IgD-negative memory B cell (primary cell): ENCODE data around the gene C22orf23. TPM values are rescaled to one million over a fixed set of nuclear protein-coding genes. Genes with fewer than 3 reads are reported as not detected.

Experiments used
- H3K27ac Mint-ChIP-seq, 3 donors: one replicate each; pipeline ENCODE4 v1.8.0; 2020 to 2022; ENCODE audit warnings: mild to moderate bottlenecking in 3 of 3, mixed read lengths in 3 of 3, moderate library complexity in 1 of 3
- H3K27me3 Mint-ChIP-seq: one replicate; pipeline ENCODE4 v1.8.0; 2021; ENCODE audit warnings: mixed read lengths
- H3K36me3 Mint-ChIP-seq: one replicate; pipeline ENCODE4 v1.8.0; 2020; ENCODE audit warnings: mild to moderate bottlenecking, mixed read lengths
- H3K4me1 Mint-ChIP-seq, 3 donors: one replicate each; pipeline ENCODE4 v1.8.0; 2020 to 2022; ENCODE audit warnings: mixed read lengths in 3 of 3, mild to moderate bottlenecking in 1 of 3
- H3K4me3 Mint-ChIP-seq, 4 donors: one replicate each; pipeline ENCODE4 v1.8.0; 2020 to 2022; ENCODE audit warnings: mild to moderate bottlenecking in 4 of 4, mixed read lengths in 4 of 4, moderate library complexity in 3 of 4
- H3K9me3 Mint-ChIP-seq, 3 donors: one replicate each; pipeline ENCODE4 v1.8.0; 2020 to 2021; ENCODE audit warnings: mixed read lengths in 3 of 3, mild to moderate bottlenecking in 1 of 3
- polyA plus RNA-seq: library from polyadenylated mRNA; unstranded; fragments of 300-500 nt; fragmentation: Illumina TruSeq; gene quantifications from one replicate; pipeline ENCODE4 v1.2.3, GENCODE V29; 2021

Gene C22orf23
- polyA plus RNA-seq, 1 donor from 2014 or later, result not detected

- no peaks in the 10 kb centered on the region for H3K9me3 Mint-ChIP-seq
- peaks cover 10 to 14% (median 10%) of the 10 kb centered on the region in 3 donors for H3K4me1 Mint-ChIP-seq
- peak overlapping the region in 2 of 3 donors; percentile 87 to 95 for H3K27ac Mint-ChIP-seq
- H3K27me3 Mint-ChIP-seq, result no peaks in the 10 kb centered on the region
- peak overlapping the region in 1 of 4 donors; percentile 77 for H3K4me3 Mint-ChIP-seq
- no peaks in the 10 kb centered on the region for H3K36me3 Mint-ChIP-seq
Observed at GRCh38 chr22:37893583-37893983, 59.8 kb downstream of the C22orf23 start.

Other genes starting within 250 kb of the C22orf23 start
- 0.51 TPM for gene GCAT, start 145.7 kb downstream of the C22orf23 start, polyA plus RNA-seq
- not detected for gene GALR3, start 130.2 kb downstream of the C22orf23 start, polyA plus RNA-seq
- 11.3 TPM for gene ANKRD54, start 109.3 kb downstream of the C22orf23 start, polyA plus RNA-seq
- 344 TPM for gene EIF3L, start 104.2 kb downstream of the C22orf23 start, polyA plus RNA-seq
- gene MICALL1, start 47.3 kb downstream of the C22orf23 start, polyA plus RNA-seq, result 4.7 TPM
- 133 TPM for gene POLR2F, start 98 bp upstream of the C22orf23 start, polyA plus RNA-seq
- gene SOX10, start 31.0 kb upstream of the C22orf23 start, polyA plus RNA-seq, result not detected
- 6.5 TPM for gene PICK1, start 103.8 kb upstream of the C22orf23 start, polyA plus RNA-seq
- not detected for gene SLC16A8, start 130.6 kb upstream of the C22orf23 start, polyA plus RNA-seq
- gene BAIAP2L2, start 157.1 kb upstream of the C22orf23 start, polyA plus RNA-seq, result not detected
- gene PLA2G6, start 228.2 kb upstream of the C22orf23 start, polyA plus RNA-seq, result 3.0 TPM
- 1.5 TPM for gene MAFF, start 248.4 kb upstream of the C22orf23 start, polyA plus RNA-seq